IMR-90 (cell line): Measurements from ENCODE around the gene GIT1. TPM values are rescaled to one million over a fixed set of nuclear protein-coding genes. Genes with fewer than 3 reads are reported as not detected.

Experiments
- ATAC-seq: fragments of 200-7000 bp; cut with Tn5 transposase; 2 replicates; pipeline ENCODE4 v1.9.1; 2020; ENCODE audit warnings: low read depth, mild to moderate bottlenecking, moderate library complexity
- BruUV-seq: library from RNA; stranded (reverse); fragments of 400-500 nt; replicated peaks from 2 replicates; lab custom pipeline; 2021; lab: Mats Ljungman, UMichigan
- CTCF ChIA-PET: fragments of 300-600 bp; formaldehyde crosslinking; extraction: SDS; loops from one replicate; lab custom pipeline; 2021; ENCODE audit warnings: antibody characterized with exemption; lab: Yijun Ruan, JAX
- POLR2A ChIA-PET: fragments of 300-600 bp; sonication (Branson Sonifier 250); formaldehyde crosslinking; loops from one replicate; lab custom pipeline; 2022; ENCODE audit warnings: antibody characterized with exemption; ENCODE audit not compliant: unreplicated experiment; lab: Charles Lee
- DNase-seq: peaks from one replicate; pipeline ENCODE4 v3.0.0; 2013
- H2AFZ ChIP-seq: replicated peaks from 2 replicates; pipeline ENCODE3; 2013; ENCODE audit warnings: low read length, mild to moderate bottlenecking; ENCODE audit not compliant: poor library complexity
- H2AK5ac ChIP-seq: 2 replicates; pipeline ENCODE4 v1.6.1; 2013; ENCODE audit warnings: low read depth, low read length, inconsistent platforms
- H2AK9ac ChIP-seq: replicated peaks from 2 replicates; pipeline ENCODE3; 2013; ENCODE audit warnings: mild to moderate bottlenecking, low read depth, low read length, moderate library complexity; ENCODE audit not compliant: poor library complexity
- H2BK120ac ChIP-seq: 2 replicates; pipeline ENCODE4 v1.6.1; 2013; ENCODE audit warnings: low read depth, low read length, inconsistent platforms
- H2BK15ac ChIP-seq: 3 replicates; pipeline ENCODE4 v1.6.1; 2013; ENCODE audit warnings: low read depth, low read length, inconsistent platforms
- H2BK20ac ChIP-seq: 2 replicates; pipeline ENCODE4 v1.6.1; 2013; ENCODE audit warnings: low read depth, mild to moderate bottlenecking, inconsistent platforms, low read length, moderate library complexity
- H2BK5ac ChIP-seq: 2 replicates; pipeline ENCODE4 v1.6.1; 2013; ENCODE audit warnings: mild to moderate bottlenecking, low read depth, low read length, inconsistent platforms; ENCODE audit not compliant: poor library complexity, severe bottlenecking
- H3K14ac ChIP-seq: replicated peaks from 2 replicates; pipeline ENCODE4 v1.6.1; 2013; ENCODE audit warnings: low read depth, low read length, inconsistent platforms
- H3K18ac ChIP-seq: 2 replicates; pipeline ENCODE4 v1.6.1; 2013; ENCODE audit warnings: low read depth, low read length, control low read depth
- H3K23ac ChIP-seq: 2 replicates; pipeline ENCODE4 v1.6.1; 2013; ENCODE audit warnings: low read depth, low read length, inconsistent platforms
- H3K27ac ChIP-seq: 2 replicates; pipeline ENCODE4 v1.5.1; 2013; ENCODE audit warnings: mild to moderate bottlenecking, control low read depth, low read length; ENCODE audit not compliant: insufficient read depth
- H3K27me3 ChIP-seq: 2 replicates; pipeline ENCODE4 v1.6.1; 2013; ENCODE audit warnings: low read length; ENCODE audit not compliant: control insufficient read depth, insufficient read depth
- H3K36me3 ChIP-seq: 2 replicates; pipeline ENCODE4 v1.6.1; 2013; ENCODE audit warnings: low read length, mixed read lengths; ENCODE audit not compliant: control insufficient read depth, insufficient read depth
- H3K4ac ChIP-seq: 2 replicates; pipeline ENCODE4 v1.6.1; 2013; ENCODE audit warnings: low read depth, low read length, inconsistent platforms
- H3K4me1 ChIP-seq: 2 replicates; pipeline ENCODE4 v1.6.1; 2013; ENCODE audit warnings: low read length, mixed read lengths; ENCODE audit not compliant: control insufficient read depth, insufficient read depth
- H3K4me2 ChIP-seq: 2 replicates; pipeline ENCODE4 v1.6.1; 2013; ENCODE audit warnings: low read depth, mild to moderate bottlenecking, control low read depth, low read length, moderate library complexity
- H3K4me3 ChIP-seq: 2 replicates; pipeline ENCODE4 v1.5.1; 2013; ENCODE audit warnings: low read depth, mild to moderate bottlenecking, control low read depth, low read length, moderate library complexity; ENCODE audit not compliant: insufficient read depth
- H3K56ac ChIP-seq: 2 replicates; pipeline ENCODE4 v1.6.1; 2013; ENCODE audit warnings: low read length, inconsistent platforms; ENCODE audit not compliant: insufficient read depth; ENCODE audit errors: extremely low read depth
- H3K79me1 ChIP-seq, 2 experiments: 2 replicates each; pipeline ENCODE4 v1.6.1; 2013; ENCODE audit warnings: low read length in 2 of 2, inconsistent platforms in 1 of 2, low read depth in 1 of 2
- H3K9ac ChIP-seq: 2 replicates; pipeline ENCODE4 v1.6.1; 2013; ENCODE audit warnings: low read depth, low read length, control low read depth
- H3K9me1 ChIP-seq: 2 replicates; pipeline ENCODE4 v1.6.1; 2013; ENCODE audit warnings: low read length, inconsistent platforms; ENCODE audit not compliant: insufficient read depth
- H3K9me3 ChIP-seq: 2 replicates; pipeline ENCODE4 v1.6.1; 2013; ENCODE audit warnings: low read length; ENCODE audit not compliant: control insufficient read depth, insufficient read depth
- H4K20me1 ChIP-seq: 2 replicates; pipeline ENCODE4 v1.6.1; 2013; ENCODE audit warnings: low read length, inconsistent platforms; ENCODE audit not compliant: insufficient read depth
- H4K5ac ChIP-seq: 2 replicates; pipeline ENCODE4 v1.6.1; 2013; ENCODE audit warnings: mild to moderate bottlenecking, low read depth, low read length, control low read depth
- H4K8ac ChIP-seq, 2 experiments: 2 replicates each; pipeline ENCODE4 v1.6.1; 2013; ENCODE audit warnings: low read depth in 2 of 2, low read length in 2 of 2, control low read depth in 1 of 2, inconsistent platforms in 1 of 2
- H4K91ac ChIP-seq: 2 replicates; pipeline ENCODE4 v1.6.1; 2013; ENCODE audit warnings: low read depth, low read length, inconsistent platforms; ENCODE audit not compliant: insufficient read depth
- CEBPB ChIP-seq: IDR thresholded peaks from 2 replicates; pipeline ENCODE4 v1.6.1; 2012; ENCODE audit warnings: low read depth, low read length, improper control_type of control experiment
- MXI1 ChIP-seq: IDR thresholded peaks from 2 replicates; pipeline ENCODE4 v1.6.1; 2012; ENCODE audit warnings: low read depth, mild to moderate bottlenecking, low read length, moderate library complexity, borderline replicate concordance
- WGBS, 2 experiments: methylation state at CpG; one replicate each; pipeline versions ENCODE4 v1.1.5 to v1.1.7; 2013; ENCODE audit warnings: missing lambda C conversion rate in 2 of 2; ENCODE audit not compliant: insufficient read length in 1 of 2; ENCODE audit errors: extremely low coverage in 2 of 2; 5-methylcytosine and 5-hydroxymethylcytosine counted together
- dilution Hi-C: fragments of 300-500 bp; cut with HindIII; formaldehyde crosslinking; loops from one replicate; pipeline ENCODE4 v1.14.3; 2018; ENCODE audit warnings: low sequenced_read_pairs; ENCODE audit not compliant: unreplicated experiment
- in situ Hi-C: fragments of 300-500 bp; cut with MboI; formaldehyde crosslinking; loops from 3 replicates; pipeline ENCODE4 v1.14.3; 2019; ENCODE audit warnings: low sequenced_read_pairs, inconsistent platforms, mixed read lengths
- intact Hi-C: fragments of 100-400 bp; cut with micrococcal nuclease; formaldehyde crosslinking; loops from 2 replicates; pipeline ENCODE4 v1.10.0; 2022
- polyA plus RNA-seq, 3 experiments: library from polyadenylated mRNA; depleted of rRNA; stranded (reverse); fragments of >200 nt; gene quantifications; 2 replicates each; pipeline ENCODE4 v1.2.3, GENCODE V29; 2012; ENCODE audit warnings: low replicate concordance in 1 of 3
- total RNA-seq: library from RNA; depleted of rRNA; stranded (reverse); fragments of >200 nt; gene quantifications from 2 replicates; pipeline ENCODE4 v1.2.3, GENCODE V29; 2012

GIT1 gene
- total and polyA plus RNA-seq, 2 of the 4 experiments (the other 2 are of a cell fraction) = 14.2 to 34.2 TPM

DNA sequence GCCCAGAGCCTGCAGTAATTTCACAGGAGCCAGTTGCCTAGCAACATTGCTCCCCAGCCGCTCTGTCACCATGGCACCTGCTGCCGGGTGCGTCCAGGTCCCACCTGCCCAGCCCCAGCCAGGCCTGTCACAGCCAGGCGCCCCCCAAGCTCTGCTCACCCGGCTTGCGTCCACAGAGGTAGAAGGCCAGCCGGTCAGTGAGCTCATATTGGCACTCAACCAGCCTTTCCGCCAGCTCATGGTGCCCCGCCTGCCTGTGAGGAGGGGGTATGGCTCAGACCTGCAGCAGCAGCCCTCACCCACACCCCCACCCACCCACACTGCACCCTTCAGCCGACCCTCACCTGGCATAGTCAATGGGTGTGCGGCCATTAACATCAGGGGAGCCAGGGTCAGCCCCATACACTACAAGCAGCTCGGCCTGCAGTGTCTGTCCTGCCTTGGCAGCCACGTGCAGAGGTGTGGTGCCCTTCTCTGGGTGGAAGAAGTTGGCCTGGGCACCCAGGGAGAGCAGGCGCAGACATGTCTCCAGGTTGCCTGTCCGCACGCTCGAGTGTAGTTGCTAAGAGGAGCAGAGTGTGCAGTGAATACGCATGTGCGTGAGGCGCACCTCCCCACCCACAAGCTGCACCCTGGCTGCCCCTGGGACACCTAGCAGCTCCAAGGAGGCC lies 7.7 kb downstream of the GIT1 start:
- H2AK5ac ChIP-seq = no peak overlapping the region
- H4K20me1 ChIP-seq = peaks cover 44% of the 10 kb centered on the region
- no peak overlapping the region for H2BK120ac ChIP-seq
- H3K14ac ChIP-seq = no peak overlapping the region
- dilution Hi-C loops (no loop called here), intact Hi-C loops (no loop called here), in situ Hi-C loops (no loop called here)
- H2AK9ac ChIP-seq = no peak overlapping the region
- H2BK20ac ChIP-seq = no peak overlapping the region
- no peak overlapping the region for H3K23ac ChIP-seq
- peaks cover 48% of the 10 kb centered on the region for H3K36me3 ChIP-seq
- WGBS, 2 experiments = 90% methylated on average over 2 of the region's 20 CpGs; no CpG with 5 or more reads in 1 of the 2 experiments
- peaks cover 31 to 74% of the 10 kb centered on the region in 2 experiments for H3K79me1 ChIP-seq
- H3K9me3 ChIP-seq = no peaks in the 10 kb centered on the region
- no peak overlapping the region for H2BK15ac ChIP-seq
- no peak overlapping the region for H3K4me2 ChIP-seq
- no TSS peak for BruUV-seq
- POLR2A ChIA-PET = no interaction called here
- no peak overlapping the region for H4K5ac ChIP-seq
- no peak overlapping the region for H3K56ac ChIP-seq
- H3K4me1 ChIP-seq = peaks cover 11% of the 10 kb centered on the region; the same call in 1 of the 2 replicates
- H2BK5ac ChIP-seq = no peak overlapping the region
- no peak overlapping the region for H3K27ac ChIP-seq
- H3K27me3 ChIP-seq = no peaks in the 10 kb centered on the region
- TF ChIP-seq CEBPB = no peak
- TF ChIP-seq MXI1 = no peak
- no peak overlapping the region for H4K8ac ChIP-seq
- no peak overlapping the region for H4K91ac ChIP-seq
- no peak for DNase-seq
- H3K9ac ChIP-seq = no peak overlapping the region
- no peak overlapping the region for H3K4ac ChIP-seq
- no peak overlapping the region for H3K18ac ChIP-seq
- peaks cover 18% of the 10 kb centered on the region for H3K9me1 ChIP-seq
- no peak overlapping the region for H3K4me3 ChIP-seq
- no peak for ATAC-seq
- no peak overlapping the region for H2AFZ ChIP-seq
- CTCF ChIA-PET = interaction anchor here (1.0 to 1.1 kb wide), 2 partner anchors 10 to 180 kb away, joined by 3 read pairs; no protein-coding TSS in a partner anchor
